ENCODE data around the gene MGAT1. TPM values are rescaled to one million over a fixed set of nuclear protein-coding genes. Genes with fewer than 3 reads are reported as not detected.

The MGAT1 gene
- total RNA-seq, 1 experiment from 2014 or later, result 53.0 TPM

GRCh38 chr5:180810210-180810958 lies 7.8 kb upstream of the MGAT1 start:
- DNase-seq (ENCODE audit: low read depth, low spot score), result peak; percentile 89
- H4K20me1 ChIP-seq (ENCODE audit: insufficient read depth), result no peaks in the 10 kb centered on the region
- ChIA-PET CTCF (interaction anchor here (0.8 kb wide), 1 partner anchor 11 kb away, joined by 3 read pairs; no protein-coding TSS in a partner anchor), RAD21 (ENCODE audit: low non-redundant PET in 1 of 2, low total read pairs in 2 of 2, uncharacterized antibody in 2 of 2, unreplicated experiment in 2 of 2) (no interaction called here), POLR2A (no interaction called here)
- peaks cover 20 to 33% of the 10 kb centered on the region in 2 experiments for H3K4me1 ChIP-seq (ENCODE audit: control insufficient read depth in 1 of 2, insufficient read depth in 2 of 2, low read length in 2 of 2)
- no peak overlapping the region for H2AFZ ChIP-seq (ENCODE audit: low read depth, low read length, poor library complexity, severe bottlenecking)
- no peaks in the 10 kb centered on the region for H3K9me2 ChIP-seq (ENCODE audit: insufficient read depth)
- peak; percentile 88 for ATAC-seq
- H3K79me2 ChIP-seq (ENCODE audit: insufficient read depth, low read length), result peaks cover 16% of the 10 kb centered on the region
- intact Hi-C loops (cut with micrococcal nuclease), result no loop called here
- TF ChIP-seq YY1 (IDR thresholded peaks at IDR 0.05; ENCODE audit: extremely low read depth, insufficient replicate concordance, low read depth, low read length), result peak; percentile 41
- TF ChIP-seq SRF (IDR thresholded peaks at IDR 0.05; ENCODE audit: low read depth), result no peak
- peak; percentile 46 for TF ChIP-seq POLR2A (IDR thresholded peaks at IDR 0.05; ENCODE audit: borderline replicate concordance, extremely low read depth, insufficient read depth, insufficient read length)
- peak; percentile 72 for TF ChIP-seq POLR2AphosphoS5 (IDR thresholded peaks at IDR 0.05; ENCODE audit: low read depth, low read length)
- peak overlapping the region; percentile 73 to 74 for H3K4me3 ChIP-seq (replicated peaks in 1 of 2; ENCODE audit: low read depth in 1 of 2, low read length in 2 of 2)
- peak overlapping the region; percentile 98 for H3K4me2 ChIP-seq (ENCODE audit: low read length)
- peak overlapping the region; percentile 98 for H3K27ac ChIP-seq (ENCODE audit: low read depth, low read length)
- BruUV-seq (replicated peaks), result no TSS peak
- no peaks in the 10 kb centered on the region for H3K27me3 ChIP-seq (ENCODE audit: insufficient read depth, low read length)
- H3K9me3 ChIP-seq (ENCODE audit: control insufficient read depth in 1 of 2, insufficient read depth in 1 of 2, low read depth in 1 of 2, low read length in 2 of 2), result no peaks in the 10 kb centered on the region
- H3K36me3 ChIP-seq (ENCODE audit: control insufficient read depth in 1 of 2, insufficient read depth in 2 of 2, low read length in 2 of 2), result peaks cover 0 to 5% of the 10 kb centered on the region in 2 experiments; a peak in 1 of 4 replicates
- peak overlapping the region; percentile 75 for H3K9ac ChIP-seq (ENCODE audit: low read length)

GRCh38 chr5:180809403-180810209 lies 7.0 kb upstream of the MGAT1 start:
- Histone ChIP-seq H3K9me3 (ENCODE audit: control insufficient read depth in 1 of 2, insufficient read depth in 1 of 2, low read depth in 1 of 2, low read length in 2 of 2) (no peaks in the 10 kb centered on the region), H3K27me3 (ENCODE audit: insufficient read depth, low read length) (no peaks in the 10 kb centered on the region), H3K4me2 (ENCODE audit: low read length) (peak overlapping the region; percentile 98), H3K36me3 (ENCODE audit: control insufficient read depth in 1 of 2, insufficient read depth in 2 of 2, low read length in 2 of 2) (peaks cover 0 to 5% of the 10 kb centered on the region in 2 experiments; a peak in 1 of 4 replicates), H3K4me1 (ENCODE audit: control insufficient read depth in 1 of 2, insufficient read depth in 2 of 2, low read length in 2 of 2) (peaks cover 20 to 33% of the 10 kb centered on the region in 2 experiments), H3K9me2 (ENCODE audit: insufficient read depth) (no peaks in the 10 kb centered on the region), H3K4me3 (replicated peaks in 1 of 2; ENCODE audit: low read depth in 1 of 2, low read length in 2 of 2) (peak overlapping the region; percentile 73 to 74), H3K27ac (ENCODE audit: low read depth, low read length) (peak overlapping the region; percentile 98), H4K20me1 (ENCODE audit: insufficient read depth) (no peaks in the 10 kb centered on the region), H2AFZ (ENCODE audit: low read depth, low read length, poor library complexity, severe bottlenecking) (peak overlapping the region; percentile 73), H3K79me2 (ENCODE audit: insufficient read depth, low read length) (peaks cover 16% of the 10 kb centered on the region), H3K9ac (ENCODE audit: low read length) (peak overlapping the region; percentile 75)
- RAD21 ChIA-PET (ENCODE audit: low non-redundant PET in 1 of 2, low total read pairs in 2 of 2, uncharacterized antibody in 2 of 2, unreplicated experiment in 2 of 2), result no interaction called here
- BruUV-seq (replicated peaks), result no TSS peak
- intact Hi-C loops (cut with micrococcal nuclease), result no loop called here
- DNase-seq (ENCODE audit: low read depth, low spot score), result peak; percentile 75
- TF ChIP-seq CBX3 (IDR thresholded peaks at IDR 0.05; ENCODE audit: low read depth) (no peak), ZFX (IDR thresholded peaks at IDR 0.05) (peak; percentile 60), ZNF274 (IDR thresholded peaks at IDR 0.05; ENCODE audit: low read depth, low read length) (no peak), EZH2phosphoT487 (IDR thresholded peaks at IDR 0.05; ENCODE audit: borderline replicate concordance) (no peak), POLR2AphosphoS5 (IDR thresholded peaks at IDR 0.05; ENCODE audit: low read depth, low read length) (0 out of 2 replicates have a peak, but pooled peaks have one; percentile 20), YY1 (IDR thresholded peaks at IDR 0.05; ENCODE audit: extremely low read depth, insufficient replicate concordance, low read depth, low read length) (peak; percentile 62), REST (IDR thresholded peaks at IDR 0.05; ENCODE audit: low read depth) (no peak), TCF7L2 (IDR thresholded peaks at IDR 0.05; ENCODE audit: borderline replicate concordance, extremely low read depth, insufficient read depth, insufficient read length) (no peak)
- TF ChIP-seq, protein P1, sequence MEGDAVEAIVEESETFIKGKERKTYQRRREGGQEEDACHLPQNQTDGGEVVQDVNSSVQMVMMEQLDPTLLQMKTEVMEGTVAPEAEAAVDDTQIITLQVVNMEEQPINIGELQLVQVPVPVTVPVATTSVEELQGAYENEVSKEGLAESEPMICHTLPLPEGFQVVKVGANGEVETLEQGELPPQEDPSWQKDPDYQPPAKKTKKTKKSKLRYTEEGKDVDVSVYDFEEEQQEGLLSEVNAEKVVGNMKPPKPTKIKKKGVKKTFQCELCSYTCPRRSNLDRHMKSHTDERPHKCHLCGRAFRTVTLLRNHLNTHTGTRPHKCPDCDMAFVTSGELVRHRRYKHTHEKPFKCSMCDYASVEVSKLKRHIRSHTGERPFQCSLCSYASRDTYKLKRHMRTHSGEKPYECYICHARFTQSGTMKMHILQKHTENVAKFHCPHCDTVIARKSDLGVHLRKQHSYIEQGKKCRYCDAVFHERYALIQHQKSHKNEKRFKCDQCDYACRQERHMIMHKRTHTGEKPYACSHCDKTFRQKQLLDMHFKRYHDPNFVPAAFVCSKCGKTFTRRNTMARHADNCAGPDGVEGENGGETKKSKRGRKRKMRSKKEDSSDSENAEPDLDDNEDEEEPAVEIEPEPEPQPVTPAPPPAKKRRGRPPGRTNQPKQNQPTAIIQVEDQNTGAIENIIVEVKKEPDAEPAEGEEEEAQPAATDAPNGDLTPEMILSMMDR (IDR thresholded peaks at IDR 0.05 in 2 of 3, conservative IDR thresholded peaks at IDR 0.05 in 1 of 3; ENCODE audit: borderline replicate concordance in 1 of 3, insufficient read depth in 1 of 3, low read depth in 2 of 3, low read length in 2 of 3), result no peak
- peak; percentile 78 for ATAC-seq
- CTCF ChIA-PET, result no interaction called here
- POLR2A ChIA-PET, result no interaction called here
